Prostate gland (tissue), 2 donors: ENCODE measurements around the gene FHIT. TPM values are rescaled to one million over a fixed set of nuclear protein-coding genes. Genes with fewer than 3 reads are reported as not detected.
"Not testable (repeated sequence)": the region's sequence is repeated elsewhere in the genome, so short reads cannot be mapped to it uniquely, and the experiment has no call there.

Experiments used
- DNase-seq: peaks from one replicate; pipeline ENCODE4 v3.0.0-alpha.2; 2019; ENCODE audit warnings: low spot score
- H3K27ac ChIP-seq, 2 donors: fragments of 200-600 bp; sonication (generic); 2 replicates each; pipeline ENCODE4 v1.5.1; 2017 to 2019
- H3K27me3 ChIP-seq: fragments of 200-600 bp; sonication (generic); replicated peaks from 2 replicates; pipeline ENCODE4 v1.5.1; 2019; ENCODE audit not compliant: insufficient read depth
- H3K36me3 ChIP-seq, 2 donors: fragments of 200-600 bp; sonication (generic); 1 replicate in 1 of 2; 2 replicates in 1 of 2; pipeline versions ENCODE4 v1.5.1 to v1.8.1; 2017 to 2019
- H3K4me1 ChIP-seq: fragments of 200-600 bp; sonication (generic); replicated peaks from 2 replicates; pipeline ENCODE4 v1.5.1; 2019
- H3K4me3 ChIP-seq, 2 donors: fragments of 200-600 bp; sonication (generic); 2 replicates each; pipeline ENCODE4 v1.5.1; 2017 to 2019
- H3K9me3 ChIP-seq: fragments of 200-600 bp; sonication (generic); 2 replicates; pipeline ENCODE4 v1.5.1; 2017
- CTCF ChIP-seq, 4 experiments: fragments of 200-600 bp in 2 of 4; fragments of 450-650 bp in 2 of 4; sonication (generic) in 2 of 4; IDR thresholded peaks; 1 replicate in 3 of 4; 2 replicates in 1 of 4; pipeline ENCODE4 v1.5.1; 2016 to 2019; ENCODE audit warnings: antibody characterized with exemption in 4 of 4, mild to moderate bottlenecking in 2 of 4, moderate library complexity in 2 of 4
- POLR2A ChIP-seq: fragments of 450-650 bp; IDR thresholded peaks from one replicate; pipeline ENCODE4 v1.6.1; 2016; ENCODE audit warnings: antibody characterized with exemption, mild to moderate bottlenecking
- POLR2AphosphoS5 ChIP-seq: sonication (generic); formaldehyde crosslinking; IDR thresholded peaks from one replicate; pipeline ENCODE4 v1.6.1; 2017; ENCODE audit warnings: antibody characterized with exemption
- WGBS: methylation state at CpG from one replicate; pipeline ENCODE4 v1.1.5; 2018; 5-methylcytosine and 5-hydroxymethylcytosine counted together
- intact Hi-C: fragments of 100-400 bp; cut with DNase I; formaldehyde crosslinking; loops from one replicate; pipeline ENCODE4 v1.14.2; 2022
- total RNA-seq, 2 donors: library from RNA; depleted of rRNA; stranded (reverse); fragments of >200 nt; gene quantifications; one replicate each; pipeline ENCODE4 v1.1.0, GENCODE V29; 2016

The FHIT gene
- total RNA-seq, 2 donors from 2014 or later, result 6.4 to 10.4 TPM

- 84% methylated on average over 5 of the region's 5 CpGs for WGBS
- H3K27ac ChIP-seq, result no peak overlapping the region
- no peak for TF ChIP-seq POLR2AphosphoS5
- no peak for TF ChIP-seq CTCF (IDR thresholded peaks at IDR 0.05)
Measured at GRCh38 chr3:61032991-61033390, 218.3 kb downstream of the FHIT start.

GRCh38 chr3:61031503-61031902 is 219.7 kb downstream of the FHIT start:
- Histone ChIP-seq H3K27ac (no peak overlapping the region), H3K4me1 (no peaks in the 10 kb centered on the region), H3K36me3 (no peaks in the 10 kb centered on the region), H3K4me3 (no peak overlapping the region), H3K27me3 (no peaks in the 10 kb centered on the region), H3K9me3 (no peaks in the 10 kb centered on the region)
- TF ChIP-seq CTCF (IDR thresholded peaks at IDR 0.05), result no peak
- no peak for TF ChIP-seq POLR2A
- TF ChIP-seq POLR2AphosphoS5, result no peak
- WGBS, result 98% methylated on average over 2 of the region's 2 CpGs
- no peak for DNase-seq
- intact Hi-C loops, result no loop called here

More at GRCh38 chr3:61032991-61033390, 218.3 kb downstream of the FHIT start:
- DNase-seq, result no peak
- Histone ChIP-seq H3K27me3 (no peaks in the 10 kb centered on the region), H3K4me3 (no peak overlapping the region), H3K4me1 (no peaks in the 10 kb centered on the region), H3K9me3 (no peaks in the 10 kb centered on the region), H3K36me3 (no peaks in the 10 kb centered on the region)
- intact Hi-C loops, result no loop called here

GRCh38 chr3:61030469-61031035 is 220.7 kb downstream of the FHIT start:
- H3K9me3 ChIP-seq, result no peaks in the 10 kb centered on the region
- TF ChIP-seq POLR2A, result no peak
- no peak for TF ChIP-seq POLR2AphosphoS5
- no peak for TF ChIP-seq CTCF (IDR thresholded peaks at IDR 0.05)
- no peaks in the 10 kb centered on the region for H3K4me1 ChIP-seq
- no peak for DNase-seq
- H3K4me3 ChIP-seq, result no peak overlapping the region
- H3K36me3 ChIP-seq, result no peaks in the 10 kb centered on the region
- 87% methylated on average over 4 of the region's 4 CpGs for WGBS
- intact Hi-C loops, result no loop called here
- no peaks in the 10 kb centered on the region for H3K27me3 ChIP-seq
- H3K27ac ChIP-seq, result no peak overlapping the region

GRCh38 chr3:61029194-61029593 is 222.1 kb downstream of the FHIT start:
- H3K4me3 ChIP-seq, result no peak overlapping the region
- no peaks in the 10 kb centered on the region for H3K9me3 ChIP-seq
- H3K36me3 ChIP-seq, result no peaks in the 10 kb centered on the region
- H3K4me1 ChIP-seq, result no peaks in the 10 kb centered on the region
- no peak overlapping the region for H3K27ac ChIP-seq
- no peak for DNase-seq
- no peaks in the 10 kb centered on the region for H3K27me3 ChIP-seq
- 40% methylated on average over 5 of the region's 5 CpGs for WGBS
- intact Hi-C loops, result no loop called here
- no peak for TF ChIP-seq POLR2AphosphoS5
- TF ChIP-seq POLR2A, result no peak
- no peak for TF ChIP-seq CTCF (IDR thresholded peaks at IDR 0.05)

GRCh38 chr3:61018807-61019206 is 232.4 kb downstream of the FHIT start:
- WGBS, result 54% methylated on average over 1 of the region's 1 CpG
- no peaks in the 10 kb centered on the region for H3K27me3 ChIP-seq
- TF ChIP-seq POLR2A (no peak), POLR2AphosphoS5 (no peak), CTCF (IDR thresholded peaks at IDR 0.05) (no peak)
- no peaks in the 10 kb centered on the region for H3K9me3 ChIP-seq
- DNase-seq, result no peak
- no peak overlapping the region for H3K4me3 ChIP-seq
- H3K27ac ChIP-seq, result no peak overlapping the region
- no peaks in the 10 kb centered on the region for H3K36me3 ChIP-seq
- H3K4me1 ChIP-seq, result no peaks in the 10 kb centered on the region
- intact Hi-C loops, result no loop called here

- H3K36me3 ChIP-seq, H3K27ac ChIP-seq, H3K9me3 ChIP-seq, intact Hi-C loops, H3K27me3 ChIP-seq, H3K4me3 ChIP-seq, H3K4me1 ChIP-seq, DNase-seq: not testable (repeated sequence)
- WGBS, result 92% methylated on average over 6 of the region's 6 CpGs
Measured at GRCh38 chr3:61017028-61017427, 234.2 kb downstream of the FHIT start.
